Astrocyte (in vitro differentiated cells and primary cell): ENCODE results near the gene STUM.

ENCODE experiments used
- EZH2 ChIP-seq: IDR thresholded peaks from 2 replicates; pipeline ENCODE4 v1.6.1; 2012; ENCODE audit warnings: mild to moderate bottlenecking, low read length, inconsistent platforms; ENCODE audit not compliant: insufficient read depth
- TF ChIP-seq, protein P1 (sequence below): IDR thresholded peaks from 2 replicates; pipeline ENCODE4 v1.5.1; 2011; ENCODE audit warnings: low read depth, mild to moderate bottlenecking, inconsistent platforms, low read length, moderate library complexity; ENCODE audit not compliant: insufficient read depth

DNA sequence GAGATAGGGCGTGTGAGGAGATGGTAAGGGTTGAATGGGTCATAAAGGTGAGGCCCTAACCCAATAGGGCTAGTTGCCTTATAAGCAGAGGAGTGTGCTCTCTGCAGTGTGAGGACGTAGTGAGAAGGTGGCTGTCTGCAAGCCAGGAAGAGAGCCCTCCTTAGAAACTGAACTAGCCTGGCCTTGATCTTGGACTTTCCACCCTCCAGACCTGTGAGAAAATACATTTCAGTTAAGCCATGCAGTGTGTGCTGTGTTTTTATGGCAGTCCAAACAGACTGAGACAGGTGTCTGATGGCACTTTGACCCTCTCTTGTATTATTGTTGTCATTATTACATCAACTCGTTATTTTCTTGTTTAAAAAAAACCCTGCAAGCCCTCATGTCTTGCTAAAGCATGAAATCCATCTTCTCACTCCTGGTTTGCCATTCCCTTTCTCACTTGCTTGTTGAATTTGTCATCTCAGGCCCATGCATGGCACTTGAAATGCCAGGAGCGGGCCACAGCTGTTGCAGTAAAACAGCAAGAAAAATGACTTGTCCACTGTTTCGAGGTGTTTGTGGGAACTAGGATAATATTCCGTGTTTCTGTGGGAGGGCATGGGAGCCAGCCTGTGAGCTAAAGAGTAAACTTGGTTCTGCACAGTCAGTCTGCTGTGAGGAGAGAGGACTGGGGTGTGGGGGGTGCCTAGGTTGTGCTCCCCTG is 78.6 kb downstream of the STUM start:
- no peak for TF ChIP-seq EZH2
- TF ChIP-seq, protein P1, sequence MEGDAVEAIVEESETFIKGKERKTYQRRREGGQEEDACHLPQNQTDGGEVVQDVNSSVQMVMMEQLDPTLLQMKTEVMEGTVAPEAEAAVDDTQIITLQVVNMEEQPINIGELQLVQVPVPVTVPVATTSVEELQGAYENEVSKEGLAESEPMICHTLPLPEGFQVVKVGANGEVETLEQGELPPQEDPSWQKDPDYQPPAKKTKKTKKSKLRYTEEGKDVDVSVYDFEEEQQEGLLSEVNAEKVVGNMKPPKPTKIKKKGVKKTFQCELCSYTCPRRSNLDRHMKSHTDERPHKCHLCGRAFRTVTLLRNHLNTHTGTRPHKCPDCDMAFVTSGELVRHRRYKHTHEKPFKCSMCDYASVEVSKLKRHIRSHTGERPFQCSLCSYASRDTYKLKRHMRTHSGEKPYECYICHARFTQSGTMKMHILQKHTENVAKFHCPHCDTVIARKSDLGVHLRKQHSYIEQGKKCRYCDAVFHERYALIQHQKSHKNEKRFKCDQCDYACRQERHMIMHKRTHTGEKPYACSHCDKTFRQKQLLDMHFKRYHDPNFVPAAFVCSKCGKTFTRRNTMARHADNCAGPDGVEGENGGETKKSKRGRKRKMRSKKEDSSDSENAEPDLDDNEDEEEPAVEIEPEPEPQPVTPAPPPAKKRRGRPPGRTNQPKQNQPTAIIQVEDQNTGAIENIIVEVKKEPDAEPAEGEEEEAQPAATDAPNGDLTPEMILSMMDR: no peak
